GM21526 (cell line): Measurements from ENCODE around the gene COL4A1.

Source experiments
- ATAC-seq: cut with Tn5 transposase; IDR thresholded peaks from one replicate; pipeline ENCODE4 v1.9.1; 2021; ENCODE audit warnings: moderate library complexity; ENCODE audit not compliant: unreplicated experiment, low FRiP score

COL4A1 gene

DNA sequence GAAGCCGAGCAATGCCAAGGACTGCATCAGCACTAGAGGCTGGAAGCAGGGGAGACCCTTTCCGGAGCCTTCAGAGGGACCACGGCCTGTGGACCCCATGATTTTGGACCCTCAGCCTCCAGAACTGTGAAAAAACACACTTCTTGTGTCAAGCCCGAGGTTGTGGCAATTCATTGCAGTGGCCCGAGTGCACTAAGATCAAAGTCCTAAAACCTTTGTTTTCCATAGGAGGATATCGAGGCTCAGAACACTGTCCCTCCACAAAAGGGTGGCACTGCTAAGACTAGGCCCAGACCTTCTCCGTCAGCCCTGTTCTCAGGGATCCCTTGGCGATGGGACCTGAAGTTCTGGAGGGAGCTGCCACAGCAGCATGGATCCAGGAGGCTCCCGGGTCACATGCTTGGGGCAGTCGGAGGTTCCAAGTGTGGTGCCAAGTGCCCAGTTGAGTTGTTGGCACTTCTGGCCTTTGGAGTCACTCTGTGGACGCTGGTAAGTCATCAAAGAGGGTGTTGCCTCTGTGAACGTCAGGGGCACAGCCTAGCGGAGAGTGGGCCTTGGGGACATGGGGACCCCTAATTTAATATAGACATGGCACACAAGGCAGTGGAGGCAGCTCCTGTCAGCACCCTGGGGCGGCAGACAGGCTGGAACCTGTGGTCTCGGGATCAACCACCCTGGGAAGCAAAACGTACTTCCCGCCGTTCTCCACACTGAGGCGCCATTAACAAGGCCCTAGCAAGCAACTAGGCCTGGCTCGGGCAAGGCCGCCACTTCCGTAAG lies 199.2 kb downstream of the COL4A1 start:
- no peak for ATAC-seq

DNA sequence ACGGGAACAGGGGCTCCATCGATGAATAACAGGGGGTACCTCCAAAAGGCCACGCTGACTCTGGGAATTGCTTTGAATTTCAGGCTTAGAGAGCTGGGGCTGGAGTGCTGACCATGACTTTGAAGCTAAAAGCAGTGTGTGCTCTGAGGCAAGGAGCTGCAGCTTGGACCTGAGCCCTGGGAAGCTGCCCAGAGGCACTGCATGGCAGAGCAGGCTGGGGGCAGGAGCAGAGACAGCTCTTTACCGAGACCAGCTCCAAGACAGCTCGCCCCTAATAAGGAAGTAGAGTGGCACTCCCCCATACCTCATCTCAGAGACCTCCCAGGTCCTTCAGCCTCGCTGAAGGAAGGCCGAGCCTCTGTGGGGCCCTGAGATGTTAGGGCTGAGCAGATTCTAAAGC lies 200.2 kb downstream of the COL4A1 start:
- ATAC-seq: no peak

DNA sequence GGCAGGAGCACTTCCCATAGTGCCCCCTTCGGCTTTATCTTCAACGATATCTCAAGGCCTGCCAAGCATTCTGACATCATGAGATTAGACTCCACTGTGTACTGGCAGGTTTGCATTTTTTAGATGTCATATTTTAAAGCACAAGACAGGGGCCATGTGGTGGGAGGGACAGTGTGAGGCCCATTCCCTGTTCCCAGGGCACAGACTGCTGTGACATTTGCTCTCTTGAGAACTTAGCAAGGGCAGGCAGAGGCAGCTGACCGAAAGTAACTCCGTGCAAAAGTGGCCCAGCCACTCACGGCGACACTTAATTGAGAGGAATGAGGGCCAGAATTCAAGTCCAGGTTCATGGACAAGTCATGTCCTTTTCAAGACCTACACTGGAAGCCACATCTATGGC lies 201.8 kb downstream of the COL4A1 start:
- no peak for ATAC-seq

DNA sequence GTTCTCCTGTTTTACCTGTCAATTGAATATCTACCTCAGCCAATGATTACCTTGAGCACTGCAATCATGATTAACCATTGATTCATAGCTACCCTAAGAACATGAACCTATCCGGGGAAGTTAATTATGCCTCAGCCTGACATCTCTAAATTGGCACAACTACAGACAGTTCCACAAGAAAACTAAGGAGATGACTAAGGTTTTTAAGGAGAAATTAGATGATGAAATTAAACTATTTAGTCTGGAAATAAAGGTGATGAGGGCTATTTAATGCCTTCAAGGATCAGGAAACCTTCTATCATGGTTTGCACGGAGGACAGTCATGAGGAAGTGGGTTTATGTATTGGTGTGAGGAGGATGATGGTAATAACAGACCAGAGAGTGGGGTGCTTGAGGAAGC lies 203.4 kb downstream of the COL4A1 start:
- ATAC-seq: no peak

DNA sequence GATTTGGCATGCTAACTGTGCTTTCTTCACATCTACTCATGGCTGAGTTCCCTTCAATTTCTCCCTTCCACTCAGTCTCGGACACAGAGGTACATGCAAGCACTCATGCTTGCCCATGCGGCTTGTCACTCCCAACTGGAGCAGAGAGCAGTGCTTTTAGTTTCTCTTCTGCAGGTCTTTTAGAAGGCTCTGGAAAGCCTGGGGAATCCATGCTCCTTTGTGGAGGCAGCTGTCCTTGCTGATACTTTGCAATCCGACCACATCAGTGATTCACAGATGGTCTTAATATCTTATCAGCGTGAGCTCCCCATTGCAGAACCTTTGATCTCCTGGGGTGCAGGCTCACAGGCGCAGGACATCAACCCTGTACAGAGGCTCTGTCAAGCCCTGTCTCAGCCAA lies 203.9 kb downstream of the COL4A1 start:
- ATAC-seq: no peak

DNA sequence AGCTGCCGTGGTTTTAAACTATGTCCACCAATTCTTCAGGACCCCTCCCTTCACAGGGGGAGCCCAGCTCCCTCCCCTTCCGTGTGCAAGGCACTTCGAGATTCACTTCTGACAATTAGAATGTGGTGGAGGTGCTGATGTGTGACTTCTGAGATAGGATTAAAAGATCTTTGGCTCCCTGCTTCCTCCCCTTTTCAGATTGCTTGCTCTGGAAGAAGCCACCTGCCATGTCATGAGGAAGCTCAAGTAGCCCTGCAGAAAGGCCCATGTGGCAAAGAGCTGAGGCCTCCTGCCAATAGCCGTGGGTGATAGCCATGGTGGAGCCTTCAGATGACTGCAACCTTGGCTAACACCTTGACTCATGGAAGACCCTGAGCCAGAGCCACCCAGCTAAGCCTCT lies 204.9 kb downstream of the COL4A1 start:
- no peak for ATAC-seq

DNA sequence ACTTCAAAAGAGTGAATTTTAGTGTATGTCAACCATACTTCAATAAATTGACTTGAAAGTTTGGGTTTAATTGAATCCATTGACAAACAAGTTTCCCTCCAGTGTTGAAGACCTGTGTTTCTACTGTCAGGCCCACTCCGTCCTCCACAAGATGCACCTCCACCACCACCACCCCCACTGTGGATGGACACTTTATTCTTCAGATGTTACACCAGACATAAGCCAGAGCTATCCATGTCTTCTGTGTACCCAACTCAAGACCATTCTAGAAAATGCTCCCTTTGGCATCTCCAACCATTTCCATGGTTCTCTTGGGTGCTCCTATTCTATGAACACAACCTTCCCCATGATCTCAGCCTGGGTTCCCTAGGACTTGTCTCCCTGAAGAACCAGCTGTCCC lies 207.0 kb downstream of the COL4A1 start:
- ATAC-seq: no peak
